ENCODE measurements around the gene MDFIC. TPM values are rescaled to one million over a fixed set of nuclear protein-coding genes. Genes with fewer than 3 reads are reported as not detected.
"Not testable (repeated sequence)": the region's sequence is repeated elsewhere in the genome, so short reads cannot be mapped to it uniquely, and the experiment has no call there.

MDFIC gene, protein sequence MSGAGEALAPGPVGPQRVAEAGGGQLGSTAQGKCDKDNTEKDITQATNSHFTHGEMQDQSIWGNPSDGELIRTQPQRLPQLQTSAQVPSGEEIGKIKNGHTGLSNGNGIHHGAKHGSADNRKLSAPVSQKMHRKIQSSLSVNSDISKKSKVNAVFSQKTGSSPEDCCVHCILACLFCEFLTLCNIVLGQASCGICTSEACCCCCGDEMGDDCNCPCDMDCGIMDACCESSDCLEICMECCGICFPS
- 19.9 and 24.8 TPM in 2 replicates for total RNA-seq

DNA sequence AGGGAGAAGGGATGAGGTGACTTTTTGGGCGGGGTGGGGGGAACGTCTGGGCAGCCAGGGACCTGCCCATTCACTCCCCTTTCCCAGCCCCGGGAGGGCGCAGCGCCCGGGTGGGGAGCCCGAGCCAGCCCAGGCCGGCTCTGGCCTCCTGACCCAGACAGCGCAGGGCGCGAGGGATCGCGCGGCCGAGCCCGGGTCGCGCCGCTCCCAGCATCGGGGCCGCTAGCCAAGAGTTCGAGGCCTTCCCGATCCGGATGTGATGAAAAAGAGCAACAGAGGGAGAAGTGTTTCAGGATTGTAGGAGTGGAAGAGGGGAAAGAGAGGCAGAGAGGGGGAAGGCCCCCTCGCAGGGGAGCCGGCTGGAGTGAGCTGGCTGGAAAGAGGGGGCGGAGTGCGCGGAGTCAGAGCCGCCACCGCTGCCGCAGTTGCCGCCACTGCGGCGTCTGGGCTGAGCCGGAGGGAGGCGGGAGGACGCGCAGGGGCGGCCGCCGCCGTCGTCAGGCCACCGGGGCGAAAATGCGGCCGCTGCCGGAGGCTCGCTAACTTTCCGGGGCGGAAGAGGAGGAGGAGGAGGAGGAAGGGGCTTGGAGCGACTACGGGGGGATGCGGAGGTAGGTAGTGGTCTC lies at the start of gene MDFIC:
MDFIC (plus strand) TSS at position 69 of the 626 bp plus-strand sequence. CDS start 940 bp downstream, outside the sequence.
- no peak for DNase-seq (ENCODE audit: low read depth)
- TF ChIP-seq, protein P1, sequence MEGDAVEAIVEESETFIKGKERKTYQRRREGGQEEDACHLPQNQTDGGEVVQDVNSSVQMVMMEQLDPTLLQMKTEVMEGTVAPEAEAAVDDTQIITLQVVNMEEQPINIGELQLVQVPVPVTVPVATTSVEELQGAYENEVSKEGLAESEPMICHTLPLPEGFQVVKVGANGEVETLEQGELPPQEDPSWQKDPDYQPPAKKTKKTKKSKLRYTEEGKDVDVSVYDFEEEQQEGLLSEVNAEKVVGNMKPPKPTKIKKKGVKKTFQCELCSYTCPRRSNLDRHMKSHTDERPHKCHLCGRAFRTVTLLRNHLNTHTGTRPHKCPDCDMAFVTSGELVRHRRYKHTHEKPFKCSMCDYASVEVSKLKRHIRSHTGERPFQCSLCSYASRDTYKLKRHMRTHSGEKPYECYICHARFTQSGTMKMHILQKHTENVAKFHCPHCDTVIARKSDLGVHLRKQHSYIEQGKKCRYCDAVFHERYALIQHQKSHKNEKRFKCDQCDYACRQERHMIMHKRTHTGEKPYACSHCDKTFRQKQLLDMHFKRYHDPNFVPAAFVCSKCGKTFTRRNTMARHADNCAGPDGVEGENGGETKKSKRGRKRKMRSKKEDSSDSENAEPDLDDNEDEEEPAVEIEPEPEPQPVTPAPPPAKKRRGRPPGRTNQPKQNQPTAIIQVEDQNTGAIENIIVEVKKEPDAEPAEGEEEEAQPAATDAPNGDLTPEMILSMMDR (conservative IDR thresholded peaks at IDR 0.05; ENCODE audit: low read depth, low read length) = no peak
- H3K4me3 ChIP-seq (ENCODE audit: low read depth, low read length) = peak within 1 kb of the TSS; percentile 82

DNA sequence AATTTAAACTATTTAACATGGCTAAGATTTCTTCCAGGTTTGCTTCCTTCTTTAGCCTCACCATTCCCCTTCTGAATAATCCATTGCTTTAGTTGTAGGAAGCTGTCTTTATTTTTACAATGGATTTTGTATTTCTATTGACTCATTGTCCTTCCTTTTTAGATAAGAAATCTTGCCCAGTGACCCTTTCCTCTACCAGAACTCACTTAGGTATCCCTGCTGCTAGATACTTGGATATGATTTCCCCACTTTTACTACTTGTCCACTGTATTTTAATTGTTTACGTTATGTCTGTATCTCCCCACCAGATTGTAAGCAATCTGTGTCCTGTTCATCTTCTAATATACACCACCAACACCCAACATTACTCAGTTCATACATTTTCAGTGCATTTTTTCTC lies 47.7 kb upstream of the MDFIC start:
- H3K4me3 ChIP-seq (ENCODE audit: low read depth, low read length) = no peak overlapping the region
- no peak for DNase-seq (ENCODE audit: low read depth)
- TF ChIP-seq, protein P1 (conservative IDR thresholded peaks at IDR 0.05; ENCODE audit: low read depth, low read length) = no peak

DNA sequence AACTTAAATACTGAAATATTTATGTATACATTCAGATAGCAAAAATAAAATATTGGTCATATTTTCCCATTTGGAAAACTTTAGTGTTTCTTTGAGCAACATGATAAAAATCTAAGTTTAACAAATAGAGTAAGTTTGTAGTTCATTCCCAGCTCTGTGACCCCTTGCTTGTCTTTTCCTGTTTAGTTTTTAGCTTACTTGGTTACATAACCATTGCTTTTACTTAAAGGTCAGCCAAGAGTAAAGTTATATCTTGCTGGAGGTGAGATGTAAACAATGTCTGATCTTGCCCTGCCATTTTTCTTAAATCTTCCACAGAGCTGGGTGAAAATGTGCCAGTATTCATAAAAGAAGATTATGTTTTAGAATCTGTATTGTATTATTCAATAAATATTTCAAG lies 46.7 kb upstream of the MDFIC start:
- TF ChIP-seq, protein P1 (conservative IDR thresholded peaks at IDR 0.05; ENCODE audit: low read depth, low read length) = no peak

DNA sequence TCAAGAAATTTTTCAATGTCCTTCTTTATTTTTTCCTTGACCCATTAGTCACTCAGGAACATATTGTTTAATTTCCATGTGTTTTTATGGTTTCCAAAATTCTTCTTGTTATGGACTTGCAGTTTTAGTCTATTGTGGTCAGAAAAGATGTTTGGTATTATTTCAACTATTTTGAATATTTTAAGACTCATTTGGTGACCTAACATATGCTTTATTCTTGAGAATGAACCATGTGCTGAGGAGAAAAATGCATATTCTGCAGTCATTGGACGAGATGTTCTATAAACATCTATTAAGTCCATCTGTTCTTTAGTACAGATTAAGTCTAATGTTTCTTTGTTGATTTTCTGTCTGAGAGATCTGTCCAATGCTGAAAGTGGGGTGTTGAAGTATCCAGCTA lies 42.3 kb upstream of the MDFIC start:
- TF ChIP-seq, protein P1 (conservative IDR thresholded peaks at IDR 0.05; ENCODE audit: low read depth, low read length) = no peak
- no peak for DNase-seq (ENCODE audit: low read depth)
- no peak overlapping the region for H3K4me3 ChIP-seq (ENCODE audit: low read depth, low read length)

More for the DNA sequence above, 46.7 kb upstream of the MDFIC start:
- H3K4me3 ChIP-seq (ENCODE audit: low read depth, low read length) = no peak overlapping the region
- DNase-seq (ENCODE audit: low read depth) = no peak

DNA sequence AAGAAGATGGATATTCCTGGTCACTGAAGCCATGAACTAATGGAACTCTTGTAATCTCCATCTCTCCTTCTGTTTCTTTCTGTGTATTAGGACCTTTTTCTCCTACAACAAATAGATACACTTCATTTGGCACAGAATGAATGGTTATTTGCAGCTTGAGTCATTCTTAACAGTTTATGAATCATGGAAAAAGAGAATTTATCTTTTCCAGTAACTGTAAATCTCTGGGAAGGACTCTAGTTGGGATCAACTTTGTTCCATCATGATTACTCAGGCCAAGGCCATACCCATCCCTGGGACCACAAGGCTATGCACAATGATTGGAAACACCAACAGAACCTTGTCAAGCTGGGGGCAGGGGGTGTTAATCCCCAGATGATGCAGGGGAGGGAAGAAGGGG lies 36.1 kb upstream of the MDFIC start:
- TF ChIP-seq, protein P1 (conservative IDR thresholded peaks at IDR 0.05; ENCODE audit: low read depth, low read length) = no peak
- no peak for DNase-seq (ENCODE audit: low read depth)
- H3K4me3 ChIP-seq (ENCODE audit: low read depth, low read length) = no peak overlapping the region

DNA sequence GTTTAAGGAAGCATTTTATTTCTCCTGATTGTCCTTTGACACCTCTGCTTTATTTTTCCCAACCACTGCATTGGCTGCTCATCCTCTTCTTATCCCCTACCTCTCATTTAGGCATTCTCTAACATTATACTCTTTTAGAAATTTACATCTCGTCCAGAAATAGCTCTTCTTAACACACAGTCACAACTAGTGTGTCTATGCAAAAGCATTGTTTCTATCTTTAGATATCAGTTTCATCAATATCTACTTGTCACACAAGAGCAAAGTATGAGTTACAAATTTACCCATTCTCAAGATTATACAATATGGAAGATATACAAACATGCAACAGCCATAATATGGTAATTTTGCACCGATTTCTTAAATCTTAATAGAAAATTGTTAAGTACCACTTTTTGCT lies 35.7 kb upstream of the MDFIC start:
- TF ChIP-seq, protein P1 (conservative IDR thresholded peaks at IDR 0.05; ENCODE audit: low read depth, low read length) = no peak
- no peak for DNase-seq (ENCODE audit: low read depth)
- no peak overlapping the region for H3K4me3 ChIP-seq (ENCODE audit: low read depth, low read length)

DNA sequence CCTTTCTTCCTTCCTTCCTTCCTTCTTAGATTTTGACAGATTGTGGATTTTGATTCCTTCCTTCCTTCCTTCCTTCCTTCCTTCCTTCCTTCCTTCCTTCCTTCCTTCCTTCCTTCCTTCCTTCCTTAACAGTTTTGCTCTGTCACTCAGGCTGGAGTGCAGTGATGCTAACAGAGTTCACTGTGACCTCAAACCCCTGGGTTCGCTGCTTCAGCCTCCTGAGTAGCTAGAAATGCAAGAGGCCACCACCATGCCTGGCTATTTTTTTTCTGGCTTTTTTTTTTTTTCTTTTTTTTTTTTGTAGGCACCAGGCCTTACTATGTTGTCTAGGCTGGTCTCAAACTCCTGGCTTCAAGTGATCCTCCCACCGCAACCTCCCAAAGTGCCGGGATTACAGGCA lies 32.8 kb upstream of the MDFIC start:
- not testable (repeated sequence) for DNase-seq (ENCODE audit: low read depth); H3K4me3 ChIP-seq (ENCODE audit: low read depth, low read length)
